DND-41 (cell line): ENCODE results near the gene MAPRE3.

Experiments
- ATAC-seq: fragments of 200-7000 bp; cut with Tn5 transposase; 3 replicates; pipeline ENCODE4 v1.9.1; 2021; ENCODE audit warnings: low read depth; ENCODE audit not compliant: insufficient read depth
- DNase-seq: peaks from one replicate; pipeline ENCODE4 v3.0.0-alpha.2; 2020
- H2AFZ ChIP-seq: 2 replicates; pipeline ENCODE4 v1.6.0; 2012; ENCODE audit warnings: low read depth, low read length
- H3K27ac ChIP-seq: 2 replicates; pipeline ENCODE4 v1.5.1; 2012; ENCODE audit warnings: low read length, inconsistent platforms
- H3K27me3 ChIP-seq: fragments of 200-600 bp; sonication (generic); 2 replicates; pipeline ENCODE4 v1.6.0; 2012; ENCODE audit warnings: low read length, mild to moderate bottlenecking, inconsistent platforms; ENCODE audit not compliant: insufficient read depth, poor library complexity
- H3K36me3 ChIP-seq: 2 replicates; pipeline ENCODE4 v1.5.1; 2012; ENCODE audit warnings: low read length, inconsistent platforms; ENCODE audit not compliant: insufficient read depth
- H3K4me1 ChIP-seq: 2 replicates; pipeline ENCODE4 v1.5.1; 2012; ENCODE audit warnings: mild to moderate bottlenecking, low read length; ENCODE audit not compliant: insufficient read depth
- H3K4me2 ChIP-seq: 2 replicates; pipeline ENCODE4 v1.6.0; 2012; ENCODE audit warnings: mild to moderate bottlenecking, moderate library complexity, low read length, inconsistent platforms; ENCODE audit not compliant: insufficient read depth
- H3K4me3 ChIP-seq, 2 experiments: fragments of 200-600 bp in 1 of 2; shearing (Covaris generic) in 1 of 2; 2 replicates each; pipeline ENCODE4 v1.5.1; 2012 to 2016; ENCODE audit warnings: inconsistent platforms in 2 of 2, low read length in 2 of 2, mild to moderate bottlenecking in 2 of 2, low read depth in 1 of 2, moderate library complexity in 1 of 2
- H3K79me2 ChIP-seq: 2 replicates; pipeline ENCODE4 v1.6.0; 2012; ENCODE audit warnings: low read length, inconsistent platforms; ENCODE audit not compliant: insufficient read depth
- H3K9ac ChIP-seq: 2 replicates; pipeline ENCODE4 v1.6.0; 2012; ENCODE audit warnings: low read depth, mild to moderate bottlenecking, inconsistent platforms, low read length, moderate library complexity
- H3K9me3 ChIP-seq: 2 replicates; pipeline ENCODE4 v1.5.1; 2012; ENCODE audit warnings: low read length, moderate library complexity, mild to moderate bottlenecking, inconsistent platforms; ENCODE audit not compliant: insufficient read depth, severe bottlenecking
- H4K20me1 ChIP-seq: 2 replicates; pipeline ENCODE4 v1.6.0; 2012; ENCODE audit warnings: low read length; ENCODE audit not compliant: insufficient read depth
- CTCF ChIP-seq: IDR thresholded peaks from 2 replicates; pipeline ENCODE4 v1.5.1; 2012; ENCODE audit warnings: borderline replicate concordance, low read length, moderate library complexity, mild to moderate bottlenecking; ENCODE audit not compliant: poor library complexity, severe bottlenecking; ENCODE audit errors: extremely low read depth
- EZH2 ChIP-seq: IDR thresholded peaks from 3 replicates; pipeline ENCODE4 v1.6.1; 2012; ENCODE audit warnings: borderline replicate concordance, low read depth, mild to moderate bottlenecking, moderate library complexity, low read length, inconsistent platforms; ENCODE audit not compliant: severe bottlenecking

MAPRE3 gene

GRCh38 chr2:26954135-26954534 is 16.3 kb upstream of the MAPRE3 start:
- Histone ChIP-seq H4K20me1 (no peaks in the 10 kb centered on the region), H3K9ac (no peak overlapping the region), H3K36me3 (no peaks in the 10 kb centered on the region), H3K4me2 (no peak overlapping the region), H3K27me3 (peaks cover 24% of the 10 kb centered on the region), H3K4me3 (no peak overlapping the region), H3K27ac (no peak overlapping the region), H2AFZ (no peak overlapping the region), H3K4me1 (no peaks in the 10 kb centered on the region), H3K79me2 (no peaks in the 10 kb centered on the region), H3K9me3 (no peaks in the 10 kb centered on the region)
- TF ChIP-seq EZH2 (no peak), CTCF (no peak)
- ATAC-seq: no peak
- DNase-seq: no peak

DNA sequence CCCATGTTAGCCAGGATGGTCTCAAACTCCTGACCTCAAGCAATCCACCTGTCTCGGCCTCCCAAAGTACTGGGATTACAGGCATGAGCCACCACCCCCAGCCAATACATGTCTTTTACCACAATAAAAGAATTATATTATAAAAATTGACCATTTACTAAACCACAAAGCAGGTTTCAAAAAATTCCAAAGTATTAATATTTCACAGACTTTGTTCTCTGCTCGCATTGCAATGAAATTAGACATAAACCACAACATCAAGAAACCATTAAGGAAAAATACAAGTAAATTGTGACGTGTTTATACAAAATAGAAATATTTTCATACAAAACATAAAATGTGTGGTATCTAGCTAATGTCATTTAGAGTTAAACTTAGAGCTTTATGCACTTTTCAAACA is 13.4 kb upstream of the MAPRE3 start:
- Histone ChIP-seq H3K9ac (no peak overlapping the region), H3K4me2 (no peak overlapping the region), H4K20me1 (no peaks in the 10 kb centered on the region), H3K79me2 (no peaks in the 10 kb centered on the region), H2AFZ (no peak overlapping the region), H3K27ac (no peak overlapping the region), H3K4me1 (no peaks in the 10 kb centered on the region), H3K4me3 (no peak overlapping the region), H3K36me3 (no peaks in the 10 kb centered on the region), H3K9me3 (no peaks in the 10 kb centered on the region), H3K27me3 (peaks cover 22% of the 10 kb centered on the region)
- ATAC-seq: no peak
- DNase-seq: no peak
- no peak for TF ChIP-seq EZH2
- no peak for TF ChIP-seq CTCF

DNA sequence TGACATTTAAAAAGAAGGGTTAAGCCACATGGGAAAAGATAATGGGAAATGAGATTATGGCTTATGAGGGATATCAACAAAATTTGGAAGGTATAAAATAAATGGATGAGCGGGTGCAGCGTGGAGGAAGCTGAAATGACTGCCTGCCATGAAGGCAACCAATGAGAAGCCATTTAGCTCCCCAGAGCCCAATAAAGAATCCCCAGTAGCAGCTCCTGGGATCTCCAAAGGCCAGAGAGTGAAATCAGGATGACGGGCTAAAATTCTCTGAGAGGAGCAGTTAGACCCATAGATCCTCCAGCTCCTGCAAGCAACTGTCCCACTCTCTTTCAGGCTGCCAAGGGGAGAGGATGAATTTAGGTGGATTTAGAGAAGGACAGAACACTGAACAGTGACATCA is 12.9 kb upstream of the MAPRE3 start:
- no peak for TF ChIP-seq EZH2
- TF ChIP-seq CTCF: no peak
- Histone ChIP-seq H3K27ac (no peak overlapping the region), H2AFZ (no peak overlapping the region), H3K36me3 (no peaks in the 10 kb centered on the region), H3K9ac (no peak overlapping the region), H3K4me2 (no peak overlapping the region), H3K79me2 (no peaks in the 10 kb centered on the region), H3K4me3 (no peak overlapping the region), H3K9me3 (no peaks in the 10 kb centered on the region), H3K4me1 (no peaks in the 10 kb centered on the region), H4K20me1 (no peaks in the 10 kb centered on the region), H3K27me3 (peaks cover 17% of the 10 kb centered on the region)
- DNase-seq (no peak), ATAC-seq (no peak)

DNA sequence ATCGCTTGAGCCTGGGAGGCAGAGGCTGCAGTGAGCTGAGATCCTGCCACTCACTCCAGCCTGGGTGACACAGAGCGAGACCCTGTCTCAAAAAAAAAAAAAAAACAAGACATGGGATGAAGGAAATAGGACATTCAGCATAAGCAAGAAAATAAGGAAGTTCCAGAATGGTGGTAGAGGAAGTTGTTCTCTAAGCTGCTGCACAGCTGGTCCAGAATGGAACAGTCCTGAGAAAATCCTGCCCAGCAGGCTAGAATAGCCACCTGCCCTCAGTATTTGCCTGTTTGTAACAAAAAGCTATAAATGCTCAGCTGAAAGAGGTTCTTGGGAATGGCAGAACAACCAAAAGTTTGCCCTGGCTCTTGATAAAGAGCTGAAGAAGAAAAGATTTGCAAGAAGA is 11.1 kb upstream of the MAPRE3 start:
- Histone ChIP-seq H3K4me1 (no peaks in the 10 kb centered on the region), H2AFZ (no peak overlapping the region), H3K27ac (no peak overlapping the region), H3K4me3 (no peak overlapping the region), H3K79me2 (no peaks in the 10 kb centered on the region), H3K27me3 (peaks cover 17% of the 10 kb centered on the region), H3K9me3 (no peaks in the 10 kb centered on the region), H3K36me3 (no peaks in the 10 kb centered on the region), H3K9ac (no peak overlapping the region), H3K4me2 (no peak overlapping the region), H4K20me1 (no peaks in the 10 kb centered on the region)
- DNase-seq (no peak), ATAC-seq (no peak)
- no peak for TF ChIP-seq EZH2
- TF ChIP-seq CTCF: no peak
